ENCODE data around the gene CHST6. TPM values are rescaled to one million over a fixed set of nuclear protein-coding genes. Genes with fewer than 3 reads are reported as not detected.

The CHST6 gene
- total and polyA plus RNA-seq, 10 of the 15 experiments (the other 5 are each of a cell fraction or from before 2014, with no cell fraction given), result 0.14 to 2.5 (median 0.51) TPM

DNA sequence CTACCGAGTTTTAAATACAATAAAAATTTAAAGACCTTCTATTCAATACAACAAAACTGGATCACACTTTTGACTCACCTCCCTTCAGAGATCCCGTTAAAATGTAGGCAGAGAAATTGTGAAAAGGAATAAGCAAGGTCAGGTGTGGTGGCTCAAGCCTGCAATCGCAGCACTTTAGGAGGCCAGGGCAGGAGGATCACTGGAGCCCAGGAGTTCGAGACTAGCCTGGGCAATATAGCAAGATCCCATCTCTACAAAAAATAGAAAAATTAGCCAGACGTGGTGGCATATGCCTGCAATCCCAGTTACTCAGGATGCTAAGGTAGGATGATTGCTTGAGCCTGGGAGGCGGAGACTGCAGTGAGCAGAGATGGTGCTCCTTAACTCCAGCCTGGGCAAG, 23.9 kb upstream of the CHST6 start:
- no peak for FAIRE-seq
- ChIA-PET POLR2A (no interaction called here), RAD21 (ENCODE audit: unreplicated experiment) (interaction anchor here (0.9 kb wide), 1 partner anchor 102 kb away, joined by 3 read pairs; no protein-coding TSS in a partner anchor), CTCF (interaction anchor here (1.0 to 9.6 kb wide), 8 partner anchors 25 to 245 kb away, joined by 3 to 153 read pairs (median 16); partner anchors contain the start of genes ADAT1, TMEM170A and TMEM231), SMC1A (ENCODE audit: uncharacterized antibody, unreplicated experiment) (interaction anchor here (2.9 to 4.5 kb wide), 2 partner anchors 48 to 103 kb away, joined by 20 to 39 read pairs; partner anchors contain the start of gene ADAT1)
- no peak overlapping the region for H3K4me2 ChIP-seq (ENCODE audit: control insufficient read depth, insufficient read depth)
- ATAC-seq, result no peak
- no TSS peak for BruUV-seq (replicated peaks)
- DNase-seq (ENCODE audit: low read depth, low spot score), result no peak
- no peak overlapping the region for H2AFZ ChIP-seq (ENCODE audit: control insufficient read depth, low read depth, low read length)
- no peaks in the 10 kb centered on the region for H3K79me2 ChIP-seq (ENCODE audit: control insufficient read depth, insufficient read depth, low read length)
- no peak overlapping the region for H3K4me3 ChIP-seq
- in situ Hi-C loops (cut with MboI), result no loop called here
- intact Hi-C loops (cut with micrococcal nuclease; ENCODE audit: unreplicated experiment), result loop anchor here (5.0 kb wide), 1 partner anchor 38 kb away; the partner anchor contains the start of gene TMEM231
- H3K9ac ChIP-seq (ENCODE audit: control insufficient read depth, insufficient read depth, low read length), result no peak overlapping the region
- H4K20me1 ChIP-seq (ENCODE audit: control insufficient read depth, insufficient read depth), result no peaks in the 10 kb centered on the region
- no peaks in the 10 kb centered on the region for H3K36me3 ChIP-seq (ENCODE audit: control insufficient read depth in 2 of 2, insufficient read depth in 2 of 2, low read length in 1 of 2)
- no peaks in the 10 kb centered on the region for H3K4me1 ChIP-seq (ENCODE audit: control insufficient read depth, insufficient read depth, low read length)
- H3K9me3 ChIP-seq (replicated peaks; ENCODE audit: control insufficient read depth, insufficient read depth, low read length), result no peaks in the 10 kb centered on the region
- no peak overlapping the region for H3K27ac ChIP-seq (ENCODE audit: control insufficient read depth, insufficient read depth)
- no peaks in the 10 kb centered on the region for H3K27me3 ChIP-seq (replicated peaks in 1 of 2; ENCODE audit: control insufficient read depth in 2 of 2, insufficient read depth in 2 of 2, low read length in 1 of 2)
- WGBS (ENCODE audit: insufficient coverage, insufficient replicate concordance, low lambda C conversion rate, missing lambda C conversion rate), result 53% methylated on average over 6 of the region's 6 CpGs
- TF ChIP-seq LARP7 (IDR thresholded peaks at IDR 0.05) (no peak), RUNX3 (IDR thresholded peaks at IDR 0.05; ENCODE audit: low read length) (no peak), NBN (IDR thresholded peaks at IDR 0.05) (no peak), BRCA1 (IDR thresholded peaks at IDR 0.05; ENCODE audit: low read depth, low read length) (no peak), ZNF687 (IDR thresholded peaks at IDR 0.05) (no peak), RB1 (IDR thresholded peaks at IDR 0.05; ENCODE audit: borderline replicate concordance) (no peak), HDGF (IDR thresholded peaks at IDR 0.05) (no peak), USF1 (IDR thresholded peaks at IDR 0.05; ENCODE audit: borderline replicate concordance, extremely low read length, insufficient read depth, low read depth, low read length) (no peak)
- TF ChIP-seq, protein P1, sequence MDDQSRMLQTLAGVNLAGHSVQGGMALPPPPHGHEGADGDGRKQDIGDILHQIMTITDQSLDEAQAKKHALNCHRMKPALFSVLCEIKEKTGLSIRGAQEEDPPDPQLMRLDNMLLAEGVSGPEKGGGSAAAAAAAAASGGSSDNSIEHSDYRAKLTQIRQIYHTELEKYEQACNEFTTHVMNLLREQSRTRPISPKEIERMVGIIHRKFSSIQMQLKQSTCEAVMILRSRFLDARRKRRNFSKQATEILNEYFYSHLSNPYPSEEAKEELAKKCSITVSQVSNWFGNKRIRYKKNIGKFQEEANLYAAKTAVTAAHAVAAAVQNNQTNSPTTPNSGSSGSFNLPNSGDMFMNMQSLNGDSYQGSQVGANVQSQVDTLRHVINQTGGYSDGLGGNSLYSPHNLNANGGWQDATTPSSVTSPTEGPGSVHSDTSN (IDR thresholded peaks at IDR 0.05; ENCODE audit: insufficient replicate concordance, low read depth, low read length), result no peak
- TF ChIP-seq, protein P2, sequence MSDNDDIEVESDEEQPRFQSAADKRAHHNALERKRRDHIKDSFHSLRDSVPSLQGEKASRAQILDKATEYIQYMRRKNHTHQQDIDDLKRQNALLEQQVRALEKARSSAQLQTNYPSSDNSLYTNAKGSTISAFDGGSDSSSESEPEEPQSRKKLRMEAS (IDR thresholded peaks at IDR 0.05; ENCODE audit: low read depth, low read length), result no peak
- TF ChIP-seq, protein P3, sequence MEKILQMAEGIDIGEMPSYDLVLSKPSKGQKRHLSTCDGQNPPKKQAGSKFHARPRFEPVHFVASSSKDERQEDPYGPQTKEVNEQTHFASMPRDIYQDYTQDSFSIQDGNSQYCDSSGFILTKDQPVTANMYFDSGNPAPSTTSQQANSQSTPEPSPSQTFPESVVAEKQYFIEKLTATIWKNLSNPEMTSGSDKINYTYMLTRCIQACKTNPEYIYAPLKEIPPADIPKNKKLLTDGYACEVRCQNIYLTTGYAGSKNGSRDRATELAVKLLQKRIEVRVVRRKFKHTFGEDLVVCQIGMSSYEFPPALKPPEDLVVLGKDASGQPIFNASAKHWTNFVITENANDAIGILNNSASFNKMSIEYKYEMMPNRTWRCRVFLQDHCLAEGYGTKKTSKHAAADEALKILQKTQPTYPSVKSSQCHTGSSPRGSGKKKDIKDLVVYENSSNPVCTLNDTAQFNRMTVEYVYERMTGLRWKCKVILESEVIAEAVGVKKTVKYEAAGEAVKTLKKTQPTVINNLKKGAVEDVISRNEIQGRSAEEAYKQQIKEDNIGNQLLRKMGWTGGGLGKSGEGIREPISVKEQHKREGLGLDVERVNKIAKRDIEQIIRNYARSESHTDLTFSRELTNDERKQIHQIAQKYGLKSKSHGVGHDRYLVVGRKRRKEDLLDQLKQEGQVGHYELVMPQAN (conservative IDR thresholded peaks at IDR 0.05), result no peak
- TF ChIP-seq, protein P4, sequence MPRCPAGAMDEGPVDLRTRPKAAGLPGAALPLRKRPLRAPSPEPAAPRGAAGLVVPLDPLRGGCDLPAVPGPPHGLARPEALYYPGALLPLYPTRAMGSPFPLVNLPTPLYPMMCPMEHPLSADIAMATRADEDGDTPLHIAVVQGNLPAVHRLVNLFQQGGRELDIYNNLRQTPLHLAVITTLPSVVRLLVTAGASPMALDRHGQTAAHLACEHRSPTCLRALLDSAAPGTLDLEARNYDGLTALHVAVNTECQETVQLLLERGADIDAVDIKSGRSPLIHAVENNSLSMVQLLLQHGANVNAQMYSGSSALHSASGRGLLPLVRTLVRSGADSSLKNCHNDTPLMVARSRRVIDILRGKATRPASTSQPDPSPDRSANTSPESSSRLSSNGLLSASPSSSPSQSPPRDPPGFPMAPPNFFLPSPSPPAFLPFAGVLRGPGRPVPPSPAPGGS (IDR thresholded peaks at IDR 0.05; ENCODE audit: borderline replicate concordance, insufficient read depth, low read depth, low read length, poor library complexity, severe bottlenecking), result no peak

All from GM12878 (cell line).